PFSK-1 (cell line): Measurements from ENCODE around the gene NIM1K.

Experiments used
- POLR2AphosphoS5 ChIP-seq: IDR thresholded peaks from 2 replicates; pipeline ENCODE4 v1.6.1; 2012; ENCODE audit warnings: low read depth, mild to moderate bottlenecking, control low read depth, low read length, moderate library complexity
- SIN3A ChIP-seq: IDR thresholded peaks from 2 replicates; pipeline ENCODE4 v1.6.1; 2012; ENCODE audit warnings: mild to moderate bottlenecking, low read length, moderate library complexity, borderline replicate concordance; ENCODE audit not compliant: insufficient read depth
- TAF1 ChIP-seq: IDR thresholded peaks from 2 replicates; pipeline ENCODE4 v1.6.1; 2012; ENCODE audit warnings: low read length, control low read depth, borderline replicate concordance; ENCODE audit not compliant: insufficient read depth
- TF ChIP-seq, protein P1 (sequence below), 2 experiments: IDR thresholded peaks; 2 replicates each; pipeline versions ENCODE4 v1.6.1 to v1.8.0; 2011 to 2012; ENCODE audit warnings: low read depth in 2 of 2, low read length in 2 of 2, control low read depth in 1 of 2, inconsistent platforms in 1 of 2, mild to moderate bottlenecking in 1 of 2, moderate library complexity in 1 of 2; ENCODE audit not compliant: insufficient read depth in 1 of 2

DNA sequence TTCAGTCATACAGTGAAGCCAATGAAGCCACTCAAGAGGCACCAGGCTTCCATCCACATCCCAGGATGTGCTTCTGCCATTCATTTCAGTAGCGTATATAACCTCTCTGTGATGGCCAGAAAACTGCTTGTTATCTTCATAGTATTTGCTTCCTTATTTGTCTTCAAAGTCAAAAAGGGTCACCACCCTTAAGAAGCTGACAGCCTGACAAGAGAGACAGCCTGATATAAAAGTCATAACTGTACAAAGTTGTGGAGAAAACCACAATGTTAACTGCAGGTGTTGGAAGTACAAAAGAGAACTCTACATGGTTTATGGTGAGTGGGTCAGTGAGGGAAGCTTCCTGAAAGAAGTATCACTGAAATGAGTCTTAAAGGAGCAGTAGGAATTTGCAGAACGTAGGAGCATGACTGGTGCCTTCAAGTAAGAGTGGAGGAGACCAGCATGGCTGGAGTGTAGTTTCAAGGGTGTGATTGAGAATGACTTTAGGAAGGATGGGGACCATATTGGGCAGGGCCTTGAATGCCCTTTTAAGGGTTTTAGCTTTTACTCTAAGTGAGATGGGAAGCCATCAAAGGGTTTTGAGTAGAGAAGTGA lies 33.7 kb downstream of the NIM1K start:
- TF ChIP-seq POLR2AphosphoS5 (no peak), TAF1 (no peak), SIN3A (no peak)
- TF ChIP-seq, protein P1, sequence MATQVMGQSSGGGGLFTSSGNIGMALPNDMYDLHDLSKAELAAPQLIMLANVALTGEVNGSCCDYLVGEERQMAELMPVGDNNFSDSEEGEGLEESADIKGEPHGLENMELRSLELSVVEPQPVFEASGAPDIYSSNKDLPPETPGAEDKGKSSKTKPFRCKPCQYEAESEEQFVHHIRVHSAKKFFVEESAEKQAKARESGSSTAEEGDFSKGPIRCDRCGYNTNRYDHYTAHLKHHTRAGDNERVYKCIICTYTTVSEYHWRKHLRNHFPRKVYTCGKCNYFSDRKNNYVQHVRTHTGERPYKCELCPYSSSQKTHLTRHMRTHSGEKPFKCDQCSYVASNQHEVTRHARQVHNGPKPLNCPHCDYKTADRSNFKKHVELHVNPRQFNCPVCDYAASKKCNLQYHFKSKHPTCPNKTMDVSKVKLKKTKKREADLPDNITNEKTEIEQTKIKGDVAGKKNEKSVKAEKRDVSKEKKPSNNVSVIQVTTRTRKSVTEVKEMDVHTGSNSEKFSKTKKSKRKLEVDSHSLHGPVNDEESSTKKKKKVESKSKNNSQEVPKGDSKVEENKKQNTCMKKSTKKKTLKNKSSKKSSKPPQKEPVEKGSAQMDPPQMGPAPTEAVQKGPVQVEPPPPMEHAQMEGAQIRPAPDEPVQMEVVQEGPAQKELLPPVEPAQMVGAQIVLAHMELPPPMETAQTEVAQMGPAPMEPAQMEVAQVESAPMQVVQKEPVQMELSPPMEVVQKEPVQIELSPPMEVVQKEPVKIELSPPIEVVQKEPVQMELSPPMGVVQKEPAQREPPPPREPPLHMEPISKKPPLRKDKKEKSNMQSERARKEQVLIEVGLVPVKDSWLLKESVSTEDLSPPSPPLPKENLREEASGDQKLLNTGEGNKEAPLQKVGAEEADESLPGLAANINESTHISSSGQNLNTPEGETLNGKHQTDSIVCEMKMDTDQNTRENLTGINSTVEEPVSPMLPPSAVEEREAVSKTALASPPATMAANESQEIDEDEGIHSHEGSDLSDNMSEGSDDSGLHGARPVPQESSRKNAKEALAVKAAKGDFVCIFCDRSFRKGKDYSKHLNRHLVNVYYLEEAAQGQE (IDR thresholded peaks at IDR 0.05; ENCODE audit: insufficient read depth in 1 of 2, low read depth in 2 of 2, low read length in 2 of 2), result no peak
